ENCODE results near the gene SCGB1D1. TPM values are rescaled to one million over a fixed set of nuclear protein-coding genes. Genes with fewer than 3 reads are reported as not detected.
"Not testable (repeated sequence)": the region's sequence is repeated elsewhere in the genome, so short reads cannot be mapped to it uniquely, and the experiment has no call there.

SCGB1D1 gene
- polyA plus RNA-seq, 1 donor from 2014 or later: not detected

DNA sequence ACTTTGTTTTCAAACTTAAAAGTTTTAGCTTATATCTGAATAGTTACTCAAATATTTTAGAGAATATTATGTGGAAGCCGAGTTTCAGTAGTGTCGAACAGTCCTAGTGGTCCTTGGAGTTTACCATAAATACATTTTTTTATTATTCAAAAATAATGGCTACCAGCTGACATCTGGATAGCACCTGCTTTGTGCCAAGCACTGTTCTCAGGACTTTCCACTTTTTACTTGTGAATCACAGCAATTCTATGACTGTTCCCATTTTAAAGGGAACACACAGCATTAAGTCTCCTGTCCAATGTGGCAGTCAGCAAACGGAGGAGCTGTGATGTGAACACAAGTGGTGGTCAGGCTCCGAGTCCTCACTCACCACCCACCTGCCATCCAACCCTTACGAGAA lies 14.4 kb downstream of the SCGB1D1 start:
- Histone ChIP-seq H3K9ac (ENCODE audit: low read length) (no peak overlapping the region), H3K79me2 (replicated peaks; ENCODE audit: insufficient read depth, low read length) (no peaks in the 10 kb centered on the region), H3K9me3 (ENCODE audit: low read length) (no peaks in the 10 kb centered on the region), H3K36me3 (ENCODE audit: insufficient read depth, low read length) (no peaks in the 10 kb centered on the region), H3K4me2 (ENCODE audit: low read length) (no peak overlapping the region), H3K4me3 (ENCODE audit: low read length) (no peak overlapping the region), H3F3A (ENCODE audit: insufficient read depth, low read length, poor library complexity, severe bottlenecking) (no peaks in the 10 kb centered on the region), H4K20me1 (ENCODE audit: insufficient read depth) (no peaks in the 10 kb centered on the region), H2AFZ (ENCODE audit: low read depth, low read length) (no peak overlapping the region), H3K9me2 (ENCODE audit: insufficient read depth, low read length) (no peaks in the 10 kb centered on the region), H3K27me3 (ENCODE audit: insufficient read depth, low read depth, low read length) (no peaks in the 10 kb centered on the region), H3K27ac (ENCODE audit: low read length) (no peak overlapping the region)
- TF ChIP-seq TAF1 (IDR thresholded peaks at IDR 0.05; ENCODE audit: low read depth) (no peak), RAD21 (conservative IDR thresholded peaks at IDR 0.05) (no peak), EP300 (conservative IDR thresholded peaks at IDR 0.05; ENCODE audit: poor library complexity, severe bottlenecking) (no peak), POLR2AphosphoS5 (IDR thresholded peaks at IDR 0.05) (no peak), EZH2 (IDR thresholded peaks at IDR 0.05; ENCODE audit: borderline replicate concordance, insufficient read depth, low read length, poor library complexity, severe bottlenecking) (no peak), SMC3 (conservative IDR thresholded peaks at IDR 0.05; ENCODE audit: poor library complexity) (no peak), MXI1 (conservative IDR thresholded peaks at IDR 0.05; ENCODE audit: poor library complexity, severe bottlenecking) (no peak)
- TF ChIP-seq, protein P1, sequence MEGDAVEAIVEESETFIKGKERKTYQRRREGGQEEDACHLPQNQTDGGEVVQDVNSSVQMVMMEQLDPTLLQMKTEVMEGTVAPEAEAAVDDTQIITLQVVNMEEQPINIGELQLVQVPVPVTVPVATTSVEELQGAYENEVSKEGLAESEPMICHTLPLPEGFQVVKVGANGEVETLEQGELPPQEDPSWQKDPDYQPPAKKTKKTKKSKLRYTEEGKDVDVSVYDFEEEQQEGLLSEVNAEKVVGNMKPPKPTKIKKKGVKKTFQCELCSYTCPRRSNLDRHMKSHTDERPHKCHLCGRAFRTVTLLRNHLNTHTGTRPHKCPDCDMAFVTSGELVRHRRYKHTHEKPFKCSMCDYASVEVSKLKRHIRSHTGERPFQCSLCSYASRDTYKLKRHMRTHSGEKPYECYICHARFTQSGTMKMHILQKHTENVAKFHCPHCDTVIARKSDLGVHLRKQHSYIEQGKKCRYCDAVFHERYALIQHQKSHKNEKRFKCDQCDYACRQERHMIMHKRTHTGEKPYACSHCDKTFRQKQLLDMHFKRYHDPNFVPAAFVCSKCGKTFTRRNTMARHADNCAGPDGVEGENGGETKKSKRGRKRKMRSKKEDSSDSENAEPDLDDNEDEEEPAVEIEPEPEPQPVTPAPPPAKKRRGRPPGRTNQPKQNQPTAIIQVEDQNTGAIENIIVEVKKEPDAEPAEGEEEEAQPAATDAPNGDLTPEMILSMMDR (IDR thresholded peaks at IDR 0.05; ENCODE audit: poor library complexity, severe bottlenecking): no peak
- TF ChIP-seq, protein P2, sequence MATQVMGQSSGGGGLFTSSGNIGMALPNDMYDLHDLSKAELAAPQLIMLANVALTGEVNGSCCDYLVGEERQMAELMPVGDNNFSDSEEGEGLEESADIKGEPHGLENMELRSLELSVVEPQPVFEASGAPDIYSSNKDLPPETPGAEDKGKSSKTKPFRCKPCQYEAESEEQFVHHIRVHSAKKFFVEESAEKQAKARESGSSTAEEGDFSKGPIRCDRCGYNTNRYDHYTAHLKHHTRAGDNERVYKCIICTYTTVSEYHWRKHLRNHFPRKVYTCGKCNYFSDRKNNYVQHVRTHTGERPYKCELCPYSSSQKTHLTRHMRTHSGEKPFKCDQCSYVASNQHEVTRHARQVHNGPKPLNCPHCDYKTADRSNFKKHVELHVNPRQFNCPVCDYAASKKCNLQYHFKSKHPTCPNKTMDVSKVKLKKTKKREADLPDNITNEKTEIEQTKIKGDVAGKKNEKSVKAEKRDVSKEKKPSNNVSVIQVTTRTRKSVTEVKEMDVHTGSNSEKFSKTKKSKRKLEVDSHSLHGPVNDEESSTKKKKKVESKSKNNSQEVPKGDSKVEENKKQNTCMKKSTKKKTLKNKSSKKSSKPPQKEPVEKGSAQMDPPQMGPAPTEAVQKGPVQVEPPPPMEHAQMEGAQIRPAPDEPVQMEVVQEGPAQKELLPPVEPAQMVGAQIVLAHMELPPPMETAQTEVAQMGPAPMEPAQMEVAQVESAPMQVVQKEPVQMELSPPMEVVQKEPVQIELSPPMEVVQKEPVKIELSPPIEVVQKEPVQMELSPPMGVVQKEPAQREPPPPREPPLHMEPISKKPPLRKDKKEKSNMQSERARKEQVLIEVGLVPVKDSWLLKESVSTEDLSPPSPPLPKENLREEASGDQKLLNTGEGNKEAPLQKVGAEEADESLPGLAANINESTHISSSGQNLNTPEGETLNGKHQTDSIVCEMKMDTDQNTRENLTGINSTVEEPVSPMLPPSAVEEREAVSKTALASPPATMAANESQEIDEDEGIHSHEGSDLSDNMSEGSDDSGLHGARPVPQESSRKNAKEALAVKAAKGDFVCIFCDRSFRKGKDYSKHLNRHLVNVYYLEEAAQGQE (IDR thresholded peaks at IDR 0.05; ENCODE audit: borderline replicate concordance): no peak

DNA sequence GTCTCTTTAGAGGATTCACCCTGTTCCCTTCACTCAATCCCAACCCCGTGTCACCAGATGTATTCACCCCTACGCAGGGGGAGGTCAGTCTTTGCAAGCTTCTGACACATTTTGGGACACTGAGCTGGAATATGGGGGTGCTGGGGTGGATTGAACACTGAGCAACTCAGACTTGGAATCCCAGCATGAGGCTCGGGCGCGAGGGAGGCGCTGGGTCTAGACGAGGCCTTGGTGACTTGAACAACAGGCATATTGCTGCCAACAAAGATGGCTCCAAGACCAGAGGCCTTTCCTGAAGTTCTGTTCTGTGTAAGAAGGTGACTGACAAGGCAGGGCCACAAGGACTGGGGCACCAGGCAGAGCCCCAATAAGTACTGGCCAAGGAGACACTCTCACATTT lies 15.4 kb downstream of the SCGB1D1 start:
- Histone ChIP-seq H3K4me3 (ENCODE audit: low read length) (no peak overlapping the region), H3F3A (ENCODE audit: insufficient read depth, low read length, poor library complexity, severe bottlenecking) (no peaks in the 10 kb centered on the region), H3K9ac (ENCODE audit: low read length) (no peak overlapping the region), H3K9me2 (ENCODE audit: insufficient read depth, low read length) (no peaks in the 10 kb centered on the region), H4K20me1 (ENCODE audit: insufficient read depth) (no peaks in the 10 kb centered on the region), H3K9me3 (ENCODE audit: low read length) (no peaks in the 10 kb centered on the region), H3K27ac (ENCODE audit: low read length) (no peak overlapping the region), H3K4me2 (ENCODE audit: low read length) (no peak overlapping the region), H2AFZ (ENCODE audit: low read depth, low read length) (no peak overlapping the region), H3K27me3 (ENCODE audit: insufficient read depth, low read depth, low read length) (no peaks in the 10 kb centered on the region), H3K79me2 (replicated peaks; ENCODE audit: insufficient read depth, low read length) (no peaks in the 10 kb centered on the region), H3K36me3 (ENCODE audit: insufficient read depth, low read length) (no peaks in the 10 kb centered on the region)
- no peak for TF ChIP-seq TAF1 (IDR thresholded peaks at IDR 0.05; ENCODE audit: low read depth)
- no peak for TF ChIP-seq RAD21 (conservative IDR thresholded peaks at IDR 0.05)
- TF ChIP-seq, protein P2 (IDR thresholded peaks at IDR 0.05; ENCODE audit: borderline replicate concordance): no peak
- no peak for TF ChIP-seq POLR2AphosphoS5 (IDR thresholded peaks at IDR 0.05)
- no peak for TF ChIP-seq EP300 (conservative IDR thresholded peaks at IDR 0.05; ENCODE audit: poor library complexity, severe bottlenecking)
- no peak for TF ChIP-seq EZH2 (IDR thresholded peaks at IDR 0.05; ENCODE audit: borderline replicate concordance, insufficient read depth, low read length, poor library complexity, severe bottlenecking)
- TF ChIP-seq, protein P1 (IDR thresholded peaks at IDR 0.05; ENCODE audit: poor library complexity, severe bottlenecking): no peak
- TF ChIP-seq SMC3 (conservative IDR thresholded peaks at IDR 0.05; ENCODE audit: poor library complexity): no peak
- TF ChIP-seq MXI1 (conservative IDR thresholded peaks at IDR 0.05; ENCODE audit: poor library complexity, severe bottlenecking): no peak

DNA sequence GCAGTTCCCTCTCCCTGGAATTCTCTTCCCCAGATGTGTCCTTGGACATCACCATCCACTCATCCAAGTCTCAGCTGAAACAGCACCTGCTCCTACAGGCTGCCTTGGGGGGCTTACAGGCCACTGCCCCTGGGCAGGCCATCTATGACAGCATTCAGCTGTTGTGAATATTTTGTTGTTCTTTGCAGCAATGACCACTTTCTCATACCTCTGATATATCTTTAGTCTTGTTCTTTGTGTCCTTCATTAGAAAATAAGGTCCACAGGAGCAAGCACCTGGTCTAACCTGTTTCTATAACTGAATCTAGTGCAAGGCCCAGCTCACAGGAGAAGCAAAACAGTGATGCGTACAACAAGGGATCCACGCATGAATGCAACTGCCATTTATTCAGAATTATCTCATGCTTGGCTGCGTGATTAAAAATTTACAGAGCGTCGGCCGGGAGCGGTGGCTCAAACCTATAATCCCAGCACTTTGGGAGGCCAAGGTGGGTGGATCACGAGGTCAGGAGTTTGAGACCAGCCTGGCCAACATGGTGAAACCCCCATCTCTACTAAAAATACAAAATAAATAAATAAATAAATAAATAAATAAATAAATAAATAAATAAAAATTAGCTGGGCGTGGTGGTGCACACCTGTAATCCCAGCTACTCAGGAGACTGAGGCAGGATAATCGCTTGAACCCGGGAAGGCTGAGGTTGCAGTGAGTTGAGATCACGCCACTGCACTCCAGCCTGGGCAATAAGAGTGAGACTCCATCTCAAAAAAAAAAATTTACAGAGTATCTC lies 16.5 kb downstream of the SCGB1D1 start:
- H3K9me2 ChIP-seq (ENCODE audit: insufficient read depth, low read length); H4K20me1 ChIP-seq (ENCODE audit: insufficient read depth); H3K27ac ChIP-seq (ENCODE audit: low read length); H3K9ac ChIP-seq (ENCODE audit: low read length); H3K9me3 ChIP-seq (ENCODE audit: low read length); H3K4me2 ChIP-seq (ENCODE audit: low read length); H3K36me3 ChIP-seq (ENCODE audit: insufficient read depth, low read length); H3F3A ChIP-seq (ENCODE audit: insufficient read depth, low read length, poor library complexity, severe bottlenecking); H3K27me3 ChIP-seq (ENCODE audit: insufficient read depth, low read depth, low read length); H3K4me3 ChIP-seq (ENCODE audit: low read length); H3K79me2 ChIP-seq (replicated peaks; ENCODE audit: insufficient read depth, low read length); H2AFZ ChIP-seq (ENCODE audit: low read depth, low read length): not testable (repeated sequence)

Data from neural cell (in vitro differentiated cells).